CD4-positive, alpha-beta memory T cell (primary cell): ENCODE measurements around the gene KCTD17. TPM values are rescaled to one million over a fixed set of nuclear protein-coding genes. Genes with fewer than 3 reads are reported as not detected.

Experiments used
- CTCF ChIA-PET: fragments of 350-600 bp; sonication (Branson Sonifier 250); formaldehyde crosslinking; loops from one replicate; lab custom pipeline; 2021; ENCODE audit warnings: inconsistent platforms; ENCODE audit not compliant: partially characterized antibody; lab: Charles Lee
- POLR2A ChIA-PET: fragments of 350-600 bp; sonication (Branson Sonifier 250); formaldehyde crosslinking; loops from one replicate; lab custom pipeline; 2021; ENCODE audit not compliant: partially characterized antibody; lab: Charles Lee
- DNase-seq, 5 donors: peaks; one replicate each; pipeline versions ENCODE4 v3.0.0 to v3.0.0-alpha.2; 2020 to 2022; ENCODE audit warnings: mixed read lengths in 1 of 5
- H3K27ac ChIP-seq: one replicate; pipeline ENCODE4 v1.7.0; 2013; ENCODE audit warnings: low read depth, low read length
- H3K27me3 ChIP-seq: 2 replicates; pipeline ENCODE4 v1.7.0; 2013; ENCODE audit warnings: mild to moderate bottlenecking, low read length, moderate library complexity; ENCODE audit not compliant: insufficient read depth
- H3K36me3 ChIP-seq: 2 replicates; pipeline ENCODE4 v1.7.0; 2013; ENCODE audit warnings: mild to moderate bottlenecking, low read length, moderate library complexity; ENCODE audit not compliant: insufficient read depth
- H3K4me1 ChIP-seq: 2 replicates; pipeline ENCODE4 v1.7.0; 2013; ENCODE audit warnings: mild to moderate bottlenecking, low read length, moderate library complexity; ENCODE audit not compliant: insufficient read depth
- H3K4me3 ChIP-seq, 2 donors: one replicate each; pipeline ENCODE4 v1.7.0; 2013; ENCODE audit warnings: low read length in 2 of 2, mild to moderate bottlenecking in 1 of 2
- H3K9me3 ChIP-seq, 2 donors: one replicate each; pipeline ENCODE4 v1.7.0; 2013; ENCODE audit warnings: low read length in 2 of 2, control low read depth in 1 of 2; ENCODE audit not compliant: control insufficient read depth in 1 of 2
- H3K27ac Mint-ChIP-seq, 7 donors: one replicate each; pipeline ENCODE4 v1.8.0; 2020 to 2021; ENCODE audit warnings: mixed read lengths in 7 of 7, mild to moderate bottlenecking in 6 of 7, inconsistent platforms in 3 of 7, moderate library complexity in 3 of 7
- H3K27me3 Mint-ChIP-seq, 2 donors: one replicate each; pipeline ENCODE4 v1.8.0; 2020 to 2021; ENCODE audit warnings: mixed read lengths in 2 of 2
- H3K36me3 Mint-ChIP-seq, 2 donors: one replicate each; pipeline ENCODE4 v1.8.0; 2020 to 2021; ENCODE audit warnings: mixed read lengths in 2 of 2, inconsistent platforms in 1 of 2, mild to moderate bottlenecking in 1 of 2
- H3K4me1 Mint-ChIP-seq, 4 donors: one replicate each; pipeline ENCODE4 v1.8.0; 2020 to 2021; ENCODE audit warnings: mixed read lengths in 4 of 4, mild to moderate bottlenecking in 1 of 4
- H3K4me3 Mint-ChIP-seq, 8 donors: one replicate each; pipeline ENCODE4 v1.8.0; 2020 to 2021; ENCODE audit warnings: mixed read lengths in 8 of 8, mild to moderate bottlenecking in 7 of 8, moderate library complexity in 6 of 8, inconsistent platforms in 3 of 8
- H3K9me3 Mint-ChIP-seq, 8 donors: one replicate each; pipeline ENCODE4 v1.8.0; 2020 to 2021; ENCODE audit warnings: mixed read lengths in 8 of 8, mild to moderate bottlenecking in 5 of 8, inconsistent platforms in 3 of 8, moderate library complexity in 1 of 8
- intact Hi-C: fragments of 100-400 bp; cut with micrococcal nuclease; formaldehyde crosslinking; loops from one replicate; pipeline ENCODE4 v1.15.1; 2023
- polyA plus RNA-seq, 2 donors: library from polyadenylated mRNA; unstranded; fragments of 300-500 nt; fragmentation: Illumina TruSeq; gene quantifications; one replicate each; pipeline ENCODE4 v1.2.3, GENCODE V29; 2021
- total RNA-seq, 2 experiments: library from RNA; stranded (reverse); gene quantifications; one replicate each; pipeline ENCODE4 v1.2.3, GENCODE V29; 2021

The KCTD17 gene
- total and polyA plus RNA-seq, 4 experiments from 2014 or later: 9.0 to 33.4 (median 22.7) TPM

GRCh38 chr22:37092997-37093396, 41.5 kb downstream of the KCTD17 start:
- ChIA-PET CTCF (no interaction called here), POLR2A (no interaction called here)
- Mint-ChIP-seq H3K4me3 (no peak overlapping the region), H3K9me3 (peaks cover 0 to 2% (median 0%) of the 10 kb centered on the region in 8 donors), H3K27me3 (peaks cover 7% of the 10 kb centered on the region in 2 donors), H3K27ac (peak overlapping the region in 1 of 7 donors; percentile 66), H3K36me3 (no peaks in the 10 kb centered on the region), H3K4me1 (peaks cover 0 to 10% (median 4%) of the 10 kb centered on the region in 4 donors)
- peaks cover 3% of the 10 kb centered on the region for H3K4me1 ChIP-seq
- no peaks in the 10 kb centered on the region for H3K36me3 ChIP-seq
- no peak for DNase-seq
- no peaks in the 10 kb centered on the region for H3K27me3 ChIP-seq
- intact Hi-C loops: no loop called here
- H3K9me3 ChIP-seq: no peaks in the 10 kb centered on the region
- no peak overlapping the region for H3K27ac ChIP-seq
- H3K4me3 ChIP-seq: no peak overlapping the region

GRCh38 chr22:37094239-37094638, 42.7 kb downstream of the KCTD17 start:
- peaks cover 0 to 5% (median 3%) of the 10 kb centered on the region in 4 donors for H3K4me1 Mint-ChIP-seq
- Histone ChIP-seq H3K36me3 (no peaks in the 10 kb centered on the region), H3K27ac (no peak overlapping the region), H3K4me3 (no peak overlapping the region), H3K4me1 (no peaks in the 10 kb centered on the region), H3K9me3 (no peaks in the 10 kb centered on the region), H3K27me3 (no peaks in the 10 kb centered on the region)
- intact Hi-C loops: no loop called here
- no peaks in the 10 kb centered on the region for H3K36me3 Mint-ChIP-seq
- POLR2A ChIA-PET: no interaction called here
- H3K27ac Mint-ChIP-seq: no peak overlapping the region
- H3K4me3 Mint-ChIP-seq: no peak overlapping the region
- DNase-seq: no peak
- CTCF ChIA-PET: no interaction called here
- peaks cover 7 to 8% of the 10 kb centered on the region in 2 donors for H3K27me3 Mint-ChIP-seq
- H3K9me3 Mint-ChIP-seq: peaks cover 0 to 2% (median 0%) of the 10 kb centered on the region in 8 donors

DNA sequence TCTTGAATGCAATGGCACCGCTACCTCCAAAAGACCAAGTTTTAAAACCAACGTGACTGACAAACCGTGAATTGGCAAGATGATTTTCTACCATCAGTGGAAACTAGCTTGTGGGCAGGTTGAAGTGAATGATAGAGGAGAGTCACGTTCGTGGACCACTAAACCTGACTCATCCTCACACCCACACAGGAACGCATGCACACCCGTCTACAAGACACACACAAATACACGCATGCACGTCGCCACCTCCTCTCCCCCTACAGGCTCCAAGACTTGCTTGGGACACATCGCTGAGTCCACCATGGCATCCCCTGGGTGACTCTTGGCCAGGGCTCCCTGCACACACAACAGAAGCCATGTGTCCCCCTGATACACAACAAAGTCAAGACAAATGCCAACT, 43.6 kb downstream of the KCTD17 start:
- intact Hi-C loops: no loop called here
- H3K27me3 ChIP-seq: no peaks in the 10 kb centered on the region
- H3K27ac Mint-ChIP-seq: no peak overlapping the region
- ChIA-PET POLR2A (no interaction called here), CTCF (no interaction called here)
- no peaks in the 10 kb centered on the region for H3K9me3 ChIP-seq
- peaks cover 7 to 8% of the 10 kb centered on the region in 2 donors for H3K27me3 Mint-ChIP-seq
- H3K4me3 ChIP-seq: no peak overlapping the region
- H3K4me1 Mint-ChIP-seq: peaks cover 0 to 6% (median 4%) of the 10 kb centered on the region in 4 donors
- no peaks in the 10 kb centered on the region for H3K4me1 ChIP-seq
- no peaks in the 10 kb centered on the region for H3K36me3 Mint-ChIP-seq
- no peak for DNase-seq
- no peak overlapping the region for H3K4me3 Mint-ChIP-seq
- H3K36me3 ChIP-seq: no peaks in the 10 kb centered on the region
- peaks cover 0 to 2% (median 0%) of the 10 kb centered on the region in 8 donors for H3K9me3 Mint-ChIP-seq
- no peak overlapping the region for H3K27ac ChIP-seq

DNA sequence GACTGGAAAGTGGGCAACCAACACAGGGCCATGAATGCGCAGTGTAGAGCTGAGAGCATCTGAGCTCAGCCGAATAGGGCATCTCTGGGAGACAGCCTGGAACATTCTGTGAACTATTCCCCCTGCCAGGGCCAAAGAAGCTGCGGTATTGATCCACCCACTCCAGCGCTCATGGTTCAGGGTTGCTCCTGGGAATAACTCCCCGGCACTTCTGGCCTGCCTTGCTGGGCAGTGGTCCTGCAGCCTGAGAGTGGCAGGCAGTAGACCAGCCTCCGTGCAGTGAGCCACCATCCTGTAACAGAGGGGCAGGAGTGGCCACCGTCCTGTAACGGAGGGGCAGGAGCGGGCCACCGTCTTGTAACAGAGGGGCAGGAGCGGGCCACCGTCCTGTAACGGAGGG, 45.8 kb downstream of the KCTD17 start:
- Histone ChIP-seq H3K4me3 (no peak overlapping the region), H3K27ac (no peak overlapping the region), H3K9me3 (no peaks in the 10 kb centered on the region), H3K27me3 (no peaks in the 10 kb centered on the region), H3K4me1 (no peaks in the 10 kb centered on the region), H3K36me3 (no peaks in the 10 kb centered on the region)
- CTCF ChIA-PET: no interaction called here
- no peak for DNase-seq
- intact Hi-C loops: no loop called here
- POLR2A ChIA-PET: no interaction called here
- H3K4me1 Mint-ChIP-seq: peaks cover 8 to 12% (median 10%) of the 10 kb centered on the region in 4 donors
- H3K9me3 Mint-ChIP-seq: peaks cover 0 to 2% (median 0%) of the 10 kb centered on the region in 8 donors
- peaks cover 7 to 8% of the 10 kb centered on the region in 2 donors for H3K27me3 Mint-ChIP-seq
- no peak overlapping the region for H3K4me3 Mint-ChIP-seq
- H3K36me3 Mint-ChIP-seq: no peaks in the 10 kb centered on the region
- no peak overlapping the region for H3K27ac Mint-ChIP-seq

GRCh38 chr22:37098976-37099591, 47.5 kb downstream of the KCTD17 start:
- Mint-ChIP-seq H3K9me3 (peaks cover 0 to 2% (median 0%) of the 10 kb centered on the region in 8 donors), H3K27ac (peak overlapping the region in 3 of 7 donors; percentile 50 to 73 (median 61)), H3K27me3 (peaks cover 7 to 8% of the 10 kb centered on the region in 2 donors), H3K4me3 (no peak overlapping the region), H3K4me1 (peaks cover 8 to 12% (median 10%) of the 10 kb centered on the region in 4 donors), H3K36me3 (no peaks in the 10 kb centered on the region)
- no peak for DNase-seq
- intact Hi-C loops: loop anchor here (1.0 kb wide), 1 partner anchor 49 kb away; no protein-coding TSS in a partner anchor
- H3K4me3 ChIP-seq: no peak overlapping the region
- no peaks in the 10 kb centered on the region for H3K27me3 ChIP-seq
- no peaks in the 10 kb centered on the region for H3K4me1 ChIP-seq
- H3K9me3 ChIP-seq: no peaks in the 10 kb centered on the region
- no peaks in the 10 kb centered on the region for H3K36me3 ChIP-seq
- CTCF ChIA-PET: interaction anchor here (1.0 kb wide), 1 partner anchor 19 kb away, joined by 3 read pairs; no protein-coding TSS in a partner anchor
- POLR2A ChIA-PET: no interaction called here
- H3K27ac ChIP-seq: no peak overlapping the region

DNA sequence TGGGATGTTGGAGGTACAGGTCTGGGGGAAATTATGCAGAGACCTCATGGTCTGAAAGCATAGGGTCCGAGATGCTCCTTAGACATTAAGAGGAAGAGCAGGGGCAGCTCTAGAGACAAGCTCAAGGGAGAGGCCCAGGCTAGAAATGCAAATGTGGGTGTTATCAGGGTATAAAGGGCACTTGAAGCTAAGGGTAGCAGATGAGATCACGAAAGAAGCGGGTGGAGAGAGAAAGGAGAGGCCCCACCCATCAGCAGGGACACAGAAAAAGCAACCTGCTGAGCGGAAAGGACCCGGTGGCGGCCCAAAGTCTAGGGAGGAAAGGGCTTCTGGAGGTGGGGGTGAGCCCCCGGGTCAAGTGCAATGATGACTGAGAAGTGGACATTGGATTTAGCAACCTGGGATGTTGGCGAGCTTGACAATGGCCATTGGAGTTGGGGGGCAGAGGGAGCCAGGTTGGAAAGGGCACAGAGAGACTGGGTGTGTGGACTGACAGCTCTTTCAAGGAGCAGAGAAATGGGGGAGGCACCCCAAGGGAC, 49.1 kb downstream of the KCTD17 start:
- H3K36me3 ChIP-seq: no peaks in the 10 kb centered on the region
- H3K9me3 ChIP-seq: no peaks in the 10 kb centered on the region
- Mint-ChIP-seq H3K4me1 (peaks cover 8 to 12% (median 10%) of the 10 kb centered on the region in 4 donors), H3K4me3 (no peak overlapping the region), H3K27me3 (peaks cover 1 to 4% of the 10 kb centered on the region in 2 donors), H3K9me3 (no peaks in the 10 kb centered on the region), H3K36me3 (no peaks in the 10 kb centered on the region), H3K27ac (peak overlapping the region in 4 of 7 donors; percentile 1 to 83 (median 48))
- ChIA-PET POLR2A (no interaction called here), CTCF (interaction anchor here (0.7 kb wide), 1 partner anchor 79 kb away, joined by 3 read pairs; no protein-coding TSS in a partner anchor)
- DNase-seq: peak in 1 of 5 donors; percentile 37
- intact Hi-C loops: no loop called here
- H3K4me1 ChIP-seq: no peaks in the 10 kb centered on the region
- H3K27ac ChIP-seq: no peak overlapping the region
- H3K27me3 ChIP-seq: no peaks in the 10 kb centered on the region
- no peak overlapping the region for H3K4me3 ChIP-seq

- ChIA-PET CTCF (no interaction called here), POLR2A (no interaction called here)
Observed at GRCh38 chr22:37101311-37102066, 49.9 kb downstream of the KCTD17 start.

More at GRCh38 chr22:37101311-37102066, 49.9 kb downstream of the KCTD17 start:
- Histone ChIP-seq H3K27ac (no peak overlapping the region), H3K27me3 (no peaks in the 10 kb centered on the region), H3K9me3 (no peaks in the 10 kb centered on the region), H3K36me3 (no peaks in the 10 kb centered on the region), H3K4me1 (no peaks in the 10 kb centered on the region), H3K4me3 (no peak overlapping the region)
- Mint-ChIP-seq H3K4me3 (no peak overlapping the region), H3K27me3 (peaks cover 0 to 1% of the 10 kb centered on the region in 2 donors), H3K27ac (no peak overlapping the region), H3K36me3 (no peaks in the 10 kb centered on the region), H3K9me3 (no peaks in the 10 kb centered on the region), H3K4me1 (peaks cover 8 to 12% (median 10%) of the 10 kb centered on the region in 4 donors)
- DNase-seq: no peak
- intact Hi-C loops: no loop called here
